Smooth muscle cell (in vitro differentiated cells): ENCODE results near the gene COL5A1. TPM values are rescaled to one million over a fixed set of nuclear protein-coding genes. Genes with fewer than 3 reads are reported as not detected.
A peak's percentile ranks its signal among the peaks of the same experiment; 100 is the strongest.

Experiments
- DNase-seq: peaks from one replicate; lab custom pipeline; 2025; ENCODE audit not compliant: unreplicated experiment; lab: John Stamatoyannopoulos, UW
- H2AFZ ChIP-seq: fragments of 200-600 bp; sonication (generic); 2 replicates; pipeline ENCODE4 v1.6.0; 2016; ENCODE audit warnings: antibody characterized with exemption, low read depth, mild to moderate bottlenecking
- H3F3A ChIP-seq: fragments of 200-600 bp; sonication (generic); 2 replicates; pipeline ENCODE4 v1.6.0; 2017; ENCODE audit warnings: antibody characterized with exemption, low read depth
- H3K27ac ChIP-seq: fragments of 200-600 bp; sonication (generic); 2 replicates; pipeline ENCODE4 v1.5.1; 2016; ENCODE audit warnings: low read depth, mild to moderate bottlenecking
- H3K27me3 ChIP-seq: fragments of 200-600 bp; sonication (generic); 2 replicates; pipeline ENCODE4 v1.6.1; 2016; ENCODE audit warnings: low read depth, mild to moderate bottlenecking
- H3K36me3 ChIP-seq: fragments of 200-600 bp; sonication (generic); 2 replicates; pipeline ENCODE4 v1.5.1; 2016; ENCODE audit warnings: low read depth
- H3K4me1 ChIP-seq: fragments of 200-600 bp; sonication (generic); 2 replicates; pipeline ENCODE4 v1.5.1; 2016; ENCODE audit warnings: low read depth
- H3K4me2 ChIP-seq: fragments of 200-600 bp; sonication (generic); 2 replicates; pipeline ENCODE4 v1.6.0; 2016; ENCODE audit warnings: mild to moderate bottlenecking
- H3K4me3 ChIP-seq: fragments of 200-600 bp; sonication (generic); 2 replicates; pipeline ENCODE4 v1.5.1; 2016; ENCODE audit warnings: mild to moderate bottlenecking
- H3K79me2 ChIP-seq: fragments of 200-600 bp; sonication (generic); 2 replicates; pipeline ENCODE4 v1.6.0; 2016; ENCODE audit warnings: low read depth, mild to moderate bottlenecking
- H3K9ac ChIP-seq: fragments of 200-600 bp; sonication (generic); 2 replicates; pipeline ENCODE4 v1.6.0; 2016; ENCODE audit warnings: low read depth
- H3K9me3 ChIP-seq: fragments of 200-600 bp; sonication (generic); replicated peaks from 2 replicates; pipeline ENCODE4 v1.5.1; 2016; ENCODE audit warnings: low read depth
- H4K20me1 ChIP-seq: fragments of 200-600 bp; sonication (generic); 2 replicates; pipeline ENCODE4 v1.6.0; 2016; ENCODE audit warnings: low read depth
- WGBS: methylation state at CpG from one replicate; pipeline ENCODE4 v1.1.7; 2016; ENCODE audit warnings: low lambda C conversion rate; 5-methylcytosine and 5-hydroxymethylcytosine counted together
- polyA plus RNA-seq: library from polyadenylated mRNA; unstranded; fragments of >200 nt; fragmentation: Nextera tagmentation; extraction: Ambion mirVana; gene quantifications from 2 replicates; pipeline ENCODE4 v1.2.1, GENCODE V29; 2016
- total RNA-seq: library from RNA; depleted of rRNA; stranded (reverse); fragments of >200 nt; gene quantifications from 2 replicates; pipeline ENCODE4 v1.2.3, GENCODE V29; 2014
- TF ChIP-seq, protein P1 (sequence below): fragments of 200-600 bp; sonication (generic); IDR thresholded peaks from 2 replicates; pipeline ENCODE4 v1.5.1; 2017; ENCODE audit warnings: borderline replicate concordance, mild to moderate bottlenecking, antibody characterized with exemption; ENCODE audit not compliant: insufficient read depth, poor library complexity, severe bottlenecking

Gene COL5A1
- total and polyA plus RNA-seq, 2 experiments from 2014 or later, result 1,084 to 1,443 TPM

DNA sequence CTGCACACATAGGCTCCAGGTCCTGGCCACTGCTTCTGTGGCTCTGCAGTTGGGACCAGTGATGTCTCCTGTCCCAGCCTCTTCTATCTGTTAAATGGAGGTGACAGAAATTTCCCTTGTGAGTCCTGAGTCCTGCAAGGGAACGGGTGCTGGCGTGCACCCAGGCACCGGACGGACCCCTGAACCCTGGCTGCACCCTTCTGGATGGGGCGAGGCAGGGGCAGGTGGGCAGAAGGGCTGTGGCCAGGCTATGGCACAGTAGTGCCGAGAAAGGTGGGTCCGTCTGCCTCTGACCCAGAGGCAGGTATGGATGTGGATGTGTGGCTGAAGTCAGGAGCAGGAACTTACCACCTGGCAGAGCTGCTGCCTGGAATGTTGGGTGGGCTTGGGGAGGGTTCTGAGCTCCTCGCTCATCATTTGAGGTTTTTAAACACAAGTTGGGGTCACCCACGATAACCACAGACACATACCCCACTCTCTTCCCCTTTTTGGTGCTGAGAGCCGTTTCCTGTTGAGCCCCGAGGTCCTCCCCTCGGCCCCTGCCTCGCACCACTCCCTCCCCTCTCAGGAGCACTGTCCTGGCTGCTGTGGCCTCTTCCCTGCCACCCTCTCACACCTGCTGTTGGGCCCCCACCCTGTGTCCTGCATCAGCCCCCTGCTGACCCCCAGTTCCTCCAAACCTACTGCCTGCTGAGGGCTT, 82.0 kb downstream of the COL5A1 start:
- Histone ChIP-seq H3K27me3 (no peaks in the 10 kb centered on the region), H3K9ac (no peak overlapping the region), H3K4me3 (no peak overlapping the region), H3K79me2 (peaks cover 100% of the 10 kb centered on the region), H4K20me1 (peaks cover 100% of the 10 kb centered on the region), H3K4me2 (no peak overlapping the region), H3K4me1 (no peaks in the 10 kb centered on the region), H3K27ac (peak overlapping the region; percentile 60), H3K36me3 (peaks cover 21% of the 10 kb centered on the region), H3K9me3 (no peaks in the 10 kb centered on the region), H3F3A (peaks cover 100% of the 10 kb centered on the region), H2AFZ (no peak overlapping the region)
- TF ChIP-seq, protein P1, sequence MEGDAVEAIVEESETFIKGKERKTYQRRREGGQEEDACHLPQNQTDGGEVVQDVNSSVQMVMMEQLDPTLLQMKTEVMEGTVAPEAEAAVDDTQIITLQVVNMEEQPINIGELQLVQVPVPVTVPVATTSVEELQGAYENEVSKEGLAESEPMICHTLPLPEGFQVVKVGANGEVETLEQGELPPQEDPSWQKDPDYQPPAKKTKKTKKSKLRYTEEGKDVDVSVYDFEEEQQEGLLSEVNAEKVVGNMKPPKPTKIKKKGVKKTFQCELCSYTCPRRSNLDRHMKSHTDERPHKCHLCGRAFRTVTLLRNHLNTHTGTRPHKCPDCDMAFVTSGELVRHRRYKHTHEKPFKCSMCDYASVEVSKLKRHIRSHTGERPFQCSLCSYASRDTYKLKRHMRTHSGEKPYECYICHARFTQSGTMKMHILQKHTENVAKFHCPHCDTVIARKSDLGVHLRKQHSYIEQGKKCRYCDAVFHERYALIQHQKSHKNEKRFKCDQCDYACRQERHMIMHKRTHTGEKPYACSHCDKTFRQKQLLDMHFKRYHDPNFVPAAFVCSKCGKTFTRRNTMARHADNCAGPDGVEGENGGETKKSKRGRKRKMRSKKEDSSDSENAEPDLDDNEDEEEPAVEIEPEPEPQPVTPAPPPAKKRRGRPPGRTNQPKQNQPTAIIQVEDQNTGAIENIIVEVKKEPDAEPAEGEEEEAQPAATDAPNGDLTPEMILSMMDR, result no peak
- DNase-seq, result no peak
- 84% methylated on average over 11 of the region's 13 CpGs for WGBS

GRCh38 chr9:134724202-134724911, 82.8 kb downstream of the COL5A1 start:
- peaks cover 100% of the 10 kb centered on the region for H3F3A ChIP-seq
- H3K9ac ChIP-seq, result no peak overlapping the region
- peaks cover 18% of the 10 kb centered on the region for H3K36me3 ChIP-seq
- no peak overlapping the region for H2AFZ ChIP-seq
- DNase-seq, result no peak
- WGBS, result 78% methylated on average over 25 of the region's 25 CpGs
- no peaks in the 10 kb centered on the region for H3K27me3 ChIP-seq
- no peaks in the 10 kb centered on the region for H3K9me3 ChIP-seq
- H3K79me2 ChIP-seq, result peaks cover 100% of the 10 kb centered on the region
- peaks cover 100% of the 10 kb centered on the region for H4K20me1 ChIP-seq
- H3K4me3 ChIP-seq, result no peak overlapping the region
- TF ChIP-seq, protein P1, result no peak
- no peak overlapping the region for H3K4me2 ChIP-seq
- no peaks in the 10 kb centered on the region for H3K4me1 ChIP-seq
- H3K27ac ChIP-seq, result peak overlapping the region; percentile 47

DNA sequence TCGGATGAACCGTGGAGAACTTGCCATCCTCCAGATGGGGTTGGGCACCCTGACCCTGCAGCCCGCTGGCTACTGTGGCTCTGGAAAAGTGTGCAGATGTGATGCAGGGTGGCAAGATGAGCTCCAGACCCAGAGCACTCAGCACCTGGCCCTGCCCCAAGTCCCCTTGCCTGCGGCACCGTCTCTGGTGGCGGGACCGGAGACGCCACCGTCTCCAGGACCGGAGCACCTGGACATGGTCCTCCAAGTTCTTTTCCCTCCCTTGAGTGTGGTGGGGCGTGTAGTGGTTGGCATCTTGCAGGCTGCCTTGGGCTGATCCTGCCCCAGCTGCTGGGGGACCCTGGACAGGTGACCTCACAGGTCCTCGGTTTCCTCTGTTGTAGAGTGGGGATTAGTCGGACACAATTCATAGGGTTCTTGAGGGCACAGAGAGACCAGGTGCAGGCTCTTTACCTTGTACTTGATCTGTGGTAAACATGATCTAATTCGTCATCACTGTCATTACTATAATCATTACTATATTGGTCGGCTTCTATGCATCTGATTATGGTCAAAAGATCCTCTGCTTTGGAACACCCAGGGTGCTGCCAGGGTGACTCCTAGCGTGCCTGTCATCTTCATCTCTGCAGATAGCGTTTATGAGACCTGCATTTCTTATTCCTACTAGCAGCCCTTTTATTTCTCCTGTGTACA, 83.5 kb downstream of the COL5A1 start:
- WGBS, result 95% methylated on average over 17 of the region's 17 CpGs
- Histone ChIP-seq H3F3A (peaks cover 97% of the 10 kb centered on the region), H4K20me1 (peaks cover 99% of the 10 kb centered on the region), H3K36me3 (peaks cover 18% of the 10 kb centered on the region), H3K27me3 (no peaks in the 10 kb centered on the region), H3K4me2 (peak overlapping the region; percentile 14), H3K4me1 (no peaks in the 10 kb centered on the region), H3K4me3 (no peak overlapping the region), H2AFZ (no peak overlapping the region), H3K9ac (no peak overlapping the region), H3K27ac (peak overlapping the region; percentile 47), H3K79me2 (peaks cover 95% of the 10 kb centered on the region), H3K9me3 (no peaks in the 10 kb centered on the region)
- TF ChIP-seq, protein P1, result no peak
- no peak for DNase-seq
